Ecto neural progenitor cell (in vitro differentiated cells): ENCODE measurements around the gene PDYN.

Experiments used
- DNase-seq: peaks from one replicate; pipeline ENCODE4 v3.0.0-alpha.2; 2018; ENCODE audit warnings: low spot score

PDYN gene

DNA sequence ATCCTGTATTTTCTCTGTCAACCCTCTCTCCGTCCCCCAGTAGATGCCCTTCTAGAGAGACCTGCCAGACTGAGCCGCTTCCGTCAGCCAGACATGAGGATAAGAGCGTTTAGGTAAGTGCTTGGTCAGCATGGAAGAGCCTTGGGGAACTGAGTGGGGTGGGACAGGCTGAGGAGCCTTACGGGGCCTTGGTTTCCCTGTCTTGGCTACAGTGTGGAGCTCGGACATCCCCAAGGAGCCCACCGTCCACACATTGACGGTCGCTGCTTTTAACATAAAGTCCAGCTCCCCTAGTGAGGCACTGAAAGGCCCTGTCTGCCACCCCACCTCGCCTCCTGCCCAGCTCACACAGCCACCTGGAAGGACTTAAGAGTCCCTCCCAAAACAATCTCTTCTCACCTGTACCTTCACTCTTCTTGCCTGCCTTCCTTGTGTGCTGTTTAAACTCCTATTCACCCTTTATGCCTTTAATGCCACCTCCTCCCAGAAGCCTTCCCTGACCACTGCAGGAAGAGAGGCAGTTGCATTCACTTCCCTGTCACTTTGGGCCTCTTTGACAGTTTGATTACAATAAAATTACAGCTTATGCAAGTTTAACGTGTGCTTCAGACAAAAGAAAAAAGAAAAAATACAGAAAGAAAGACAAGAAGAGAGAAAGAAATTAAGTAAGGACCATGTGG lies 42.3 kb downstream of the PDYN start:
- no peak for DNase-seq

DNA sequence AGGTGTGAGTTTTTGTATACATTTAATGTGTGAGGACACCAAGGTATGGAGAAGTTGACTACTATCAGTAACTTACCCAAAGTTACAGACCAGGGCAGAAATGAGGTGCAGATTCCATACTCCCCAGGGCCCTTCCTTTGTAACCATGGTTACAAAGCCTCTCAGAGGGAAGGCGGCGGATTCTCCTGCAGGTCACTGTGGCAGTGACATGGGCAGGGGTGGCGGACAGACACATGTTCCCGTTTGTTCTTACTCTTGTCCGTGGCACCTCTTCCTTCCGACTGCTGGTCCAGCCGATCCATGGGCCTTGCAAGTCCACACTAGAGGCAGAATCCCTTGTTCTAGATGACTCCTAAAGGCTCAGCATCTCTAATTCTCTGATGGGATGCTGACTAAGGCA lies 43.0 kb downstream of the PDYN start:
- peak; percentile 63 for DNase-seq

DNA sequence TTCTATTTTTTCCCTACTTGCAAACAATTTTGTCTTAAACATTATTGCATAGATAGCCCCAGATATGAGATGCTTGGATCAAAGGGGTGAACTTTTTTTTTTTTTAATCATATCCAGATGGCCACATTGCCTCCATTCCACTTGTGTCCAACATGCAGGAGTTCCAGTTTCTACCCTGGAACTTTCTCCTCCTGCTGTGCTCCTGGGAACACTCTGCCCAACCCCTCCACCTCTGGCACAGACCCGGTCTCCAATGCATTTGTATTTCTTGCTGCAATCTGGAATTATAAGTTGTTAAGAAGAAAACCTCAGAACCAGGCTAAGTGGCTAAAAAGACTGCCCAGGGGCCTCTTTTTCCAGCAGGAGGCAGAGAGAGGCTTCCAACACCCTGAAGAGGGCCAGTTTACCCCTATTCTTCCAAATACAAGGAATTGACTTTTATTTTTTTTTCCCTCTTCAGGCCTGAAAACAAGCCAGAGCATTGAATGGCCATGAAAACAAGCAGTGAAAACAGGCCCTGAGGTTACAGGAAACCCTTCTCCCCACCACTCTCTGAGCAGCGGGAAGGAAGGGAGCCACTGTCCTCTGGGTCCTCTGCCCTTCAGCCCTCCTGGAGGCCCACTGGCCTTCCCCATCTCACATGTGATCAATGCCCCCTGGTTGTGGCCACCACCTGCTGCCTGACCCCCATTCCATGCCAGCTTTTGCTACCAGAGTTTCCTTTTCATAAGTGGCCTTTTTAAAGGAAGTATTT lies 44.3 kb downstream of the PDYN start:
- DNase-seq = no peak

DNA sequence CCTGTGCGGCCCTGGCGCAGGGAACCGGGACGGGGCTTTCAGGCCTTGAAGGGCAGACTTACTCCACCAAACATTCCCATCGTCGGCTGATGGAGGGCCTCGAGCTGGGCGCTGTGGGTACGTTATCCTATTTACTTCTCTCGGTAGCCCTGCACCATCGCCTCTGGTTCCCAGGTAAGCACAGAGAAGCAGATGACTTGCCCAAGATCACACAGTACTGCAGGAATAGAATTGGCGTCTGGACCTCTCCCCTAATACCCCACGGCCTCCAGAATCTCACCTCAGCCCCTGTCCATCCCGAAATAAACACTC lies 46.4 kb downstream of the PDYN start:
- no peak for DNase-seq

DNA sequence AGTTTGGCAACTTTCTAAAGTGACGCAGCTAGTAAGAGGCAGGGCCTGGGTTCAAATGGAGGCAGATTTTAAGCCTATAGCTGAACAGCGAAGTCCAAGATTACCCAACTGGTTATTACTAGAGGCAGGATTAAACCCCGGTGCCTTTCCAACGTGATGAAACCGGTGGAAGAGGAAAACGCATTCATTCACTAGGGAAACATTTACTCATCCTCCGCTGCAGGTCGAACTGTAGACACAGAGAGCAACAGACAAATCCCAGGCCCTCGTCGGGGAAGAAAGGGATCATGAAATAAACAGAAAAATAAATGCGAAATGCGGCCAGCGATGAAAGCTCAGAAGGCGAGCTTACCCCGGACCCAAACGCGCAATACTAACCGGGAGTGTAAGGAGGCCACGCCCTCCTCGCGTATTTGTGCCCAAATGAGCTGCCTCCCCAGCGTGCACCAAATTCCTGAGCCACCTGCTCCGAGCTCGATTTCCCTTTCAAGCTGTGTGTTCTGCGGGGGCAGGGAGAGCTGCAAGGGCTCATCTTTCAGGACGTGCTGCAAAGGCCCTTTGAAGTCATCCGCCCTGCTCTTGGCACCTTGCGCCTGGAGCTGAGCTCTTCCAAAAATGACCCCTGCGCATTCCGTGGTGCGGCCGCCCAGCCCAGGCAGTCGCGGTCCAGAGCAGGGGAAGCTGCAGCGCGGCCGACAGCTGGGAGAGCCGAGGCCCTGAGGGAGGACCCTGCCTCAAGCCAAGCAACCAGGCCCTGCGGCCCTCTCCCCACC lies 46.9 kb downstream of the PDYN start:
- DNase-seq = peak; percentile 85

DNA sequence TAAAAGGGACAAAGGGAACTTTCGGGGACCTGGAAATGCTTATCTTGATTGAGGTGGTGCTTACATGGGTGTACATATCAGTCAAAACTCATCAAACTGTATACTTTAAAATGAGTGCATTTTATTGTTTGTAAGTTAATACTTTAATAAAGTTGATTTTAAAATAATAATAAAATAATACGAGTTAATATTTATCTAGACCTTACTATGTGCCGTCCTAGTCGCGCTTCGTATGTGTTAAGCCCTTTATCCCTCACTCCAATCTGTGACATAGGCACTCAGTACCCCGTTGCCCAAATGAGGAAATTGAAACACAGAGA lies 47.5 kb downstream of the PDYN start:
- no peak for DNase-seq

DNA sequence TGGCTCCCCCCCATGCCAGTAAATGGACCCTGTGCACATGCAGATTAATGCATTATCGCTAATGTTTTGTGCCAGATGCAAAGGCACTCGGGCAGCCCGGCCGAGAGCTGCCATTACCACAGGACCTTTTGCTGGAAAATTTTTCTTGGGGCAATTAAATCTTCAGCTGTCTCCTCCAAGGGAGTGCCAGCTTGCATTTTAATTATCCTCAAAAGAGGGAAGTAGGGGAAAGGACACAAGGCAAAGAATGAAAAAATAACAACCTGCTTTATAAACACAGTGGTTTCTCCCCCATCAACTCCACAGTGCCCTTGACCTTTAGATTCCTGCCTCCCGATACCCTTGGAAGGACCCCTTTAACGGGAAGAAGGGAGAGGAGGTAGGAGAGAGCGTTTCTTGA lies 48.2 kb downstream of the PDYN start:
- DNase-seq = no peak

DNA sequence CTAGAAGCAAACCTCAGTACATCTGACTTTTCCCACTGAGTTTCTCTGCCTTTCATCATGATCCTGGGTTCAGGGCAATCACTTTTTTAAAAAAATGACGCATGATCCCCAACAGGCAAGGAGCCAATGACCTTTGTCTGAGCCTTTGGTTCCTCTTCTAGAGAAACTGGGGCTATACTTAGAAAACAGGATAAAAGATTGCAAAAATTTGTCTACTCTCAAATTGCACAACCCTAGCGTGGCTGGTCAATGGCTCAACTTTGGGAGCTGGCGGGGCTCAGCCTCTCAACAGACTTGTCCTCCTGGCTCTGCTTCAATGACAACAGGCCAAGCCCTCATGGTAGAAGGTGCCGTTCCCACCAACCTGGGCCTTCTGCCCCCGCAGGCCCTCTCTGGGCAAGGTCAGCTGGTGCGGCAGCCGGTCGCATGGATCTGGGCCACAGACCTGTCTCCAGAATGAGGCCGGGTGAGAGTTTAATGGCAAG lies 48.7 kb downstream of the PDYN start:
- no peak for DNase-seq

DNA sequence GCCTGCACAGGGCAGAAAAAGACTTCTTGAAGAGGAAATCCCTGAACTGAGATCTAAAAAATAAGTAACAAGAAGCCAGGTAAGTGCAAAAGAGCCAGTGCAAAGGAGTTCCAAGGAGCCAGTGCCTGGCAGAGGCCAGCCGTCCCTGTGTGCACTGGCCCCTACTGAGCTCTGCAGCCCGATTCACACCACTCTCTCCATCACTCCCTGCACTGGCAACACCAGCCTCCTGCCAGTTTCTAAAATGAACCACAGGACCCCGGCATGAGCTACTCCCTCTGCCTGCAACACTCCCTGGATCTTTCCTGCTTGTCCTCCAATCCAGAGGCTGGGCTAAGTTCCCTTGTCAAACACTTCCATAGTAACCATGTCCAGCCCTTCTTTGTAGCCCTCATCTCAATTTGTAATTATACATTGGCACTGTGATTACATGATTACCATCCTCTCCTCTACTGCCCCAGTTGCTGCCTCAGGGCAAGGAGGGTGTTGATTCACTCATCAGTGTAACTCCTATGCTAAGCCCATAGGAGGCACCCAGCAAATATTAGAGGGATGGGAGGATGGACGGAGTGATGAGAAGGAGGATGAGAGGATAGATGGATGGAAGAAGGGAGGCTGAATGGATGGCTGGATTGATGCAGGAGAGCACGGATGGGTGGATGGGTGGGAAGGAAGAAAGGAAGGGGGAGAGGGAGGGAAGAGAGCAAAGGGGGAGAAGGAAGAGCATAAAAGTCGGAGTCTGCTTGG lies 49.3 kb downstream of the PDYN start:
- DNase-seq = no peak

DNA sequence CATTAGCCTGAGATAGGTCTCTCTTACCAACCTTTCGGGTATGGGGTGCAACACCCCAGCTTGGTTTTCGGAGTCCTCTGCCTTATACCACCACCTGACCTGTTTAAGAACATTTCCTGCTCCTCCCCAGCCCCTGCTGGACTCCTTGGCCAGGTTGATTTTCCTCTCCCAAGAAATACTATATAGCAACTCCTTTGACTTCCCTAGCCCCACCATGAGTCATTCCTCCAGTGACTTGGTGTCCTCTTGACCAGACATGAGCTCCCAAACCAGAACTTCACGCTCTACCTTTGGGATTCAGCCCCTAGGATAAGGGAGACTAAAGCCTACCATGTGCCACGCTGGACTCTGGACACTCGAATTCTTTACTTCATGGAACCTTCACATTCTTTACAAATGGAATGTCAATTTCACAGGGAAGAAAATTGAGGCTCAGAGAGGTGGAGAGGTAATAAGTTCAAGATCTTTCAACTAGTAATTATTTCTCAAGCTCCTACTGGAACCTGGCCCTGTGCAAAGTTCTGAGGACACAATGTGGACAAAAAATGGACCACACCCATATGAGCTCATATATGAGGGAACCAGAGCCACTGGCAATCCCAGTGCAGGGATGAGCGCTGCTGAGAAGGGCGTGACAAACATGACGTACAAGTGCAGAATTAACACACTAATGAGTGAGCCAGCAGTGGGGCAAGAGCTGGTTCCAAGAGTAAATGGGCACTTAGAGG lies 50.4 kb downstream of the PDYN start:
- DNase-seq = no peak

DNA sequence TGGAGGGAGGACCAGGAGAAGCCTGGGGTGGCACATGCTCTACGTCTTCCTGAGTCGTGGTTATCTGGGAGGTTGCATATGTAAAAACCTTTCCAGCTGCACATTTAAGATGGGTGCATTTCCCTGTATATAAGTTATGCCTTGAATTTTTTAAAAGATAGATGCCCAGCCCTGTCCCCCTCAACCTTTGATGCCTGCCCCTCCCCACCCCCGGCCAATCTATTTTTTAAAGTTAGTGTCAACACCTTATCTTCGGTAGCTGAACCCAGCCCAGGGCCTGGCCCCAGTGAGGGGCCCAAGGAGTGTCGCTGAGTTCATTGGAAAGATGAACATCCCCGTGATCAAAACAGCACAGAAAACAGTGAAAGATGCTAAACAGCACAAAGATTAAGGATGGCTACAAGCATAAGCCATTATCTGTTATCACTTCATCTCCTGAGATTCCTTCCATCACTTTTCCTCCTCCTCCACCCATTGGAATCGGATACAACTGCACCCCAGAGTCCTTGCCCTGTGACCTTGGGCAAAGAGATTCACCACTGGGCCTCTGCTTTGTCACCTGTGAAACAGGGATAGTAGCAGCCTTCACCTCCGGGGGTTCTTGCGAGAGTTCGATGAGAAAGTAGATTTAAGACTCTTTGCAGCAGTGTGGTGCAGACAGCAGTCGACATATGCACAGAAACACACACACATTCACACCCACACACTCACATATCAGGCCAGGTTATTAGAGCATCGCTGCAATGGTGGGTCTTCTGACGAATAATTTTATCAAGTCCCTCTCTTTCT lies 51.2 kb downstream of the PDYN start:
- DNase-seq = no peak

DNA sequence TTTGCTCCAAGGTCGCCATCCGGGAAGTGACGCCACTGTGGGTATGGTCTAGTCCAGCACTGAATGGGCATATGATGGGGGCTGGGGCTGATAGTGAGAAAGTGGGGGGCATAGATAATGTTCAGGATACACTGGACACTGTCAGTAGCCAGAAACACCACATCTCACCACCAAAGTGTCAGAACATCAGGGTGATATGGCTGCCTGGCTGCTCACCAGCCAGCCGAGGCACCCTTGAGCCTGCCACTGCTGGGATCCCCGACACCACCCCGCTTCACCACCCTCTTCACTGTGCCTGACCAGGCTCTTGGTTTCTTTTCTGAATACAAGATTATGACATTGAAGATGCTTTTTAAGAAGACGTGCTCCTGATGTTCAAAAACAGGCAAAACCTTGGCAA lies 51.8 kb downstream of the PDYN start:
- no peak for DNase-seq

DNA sequence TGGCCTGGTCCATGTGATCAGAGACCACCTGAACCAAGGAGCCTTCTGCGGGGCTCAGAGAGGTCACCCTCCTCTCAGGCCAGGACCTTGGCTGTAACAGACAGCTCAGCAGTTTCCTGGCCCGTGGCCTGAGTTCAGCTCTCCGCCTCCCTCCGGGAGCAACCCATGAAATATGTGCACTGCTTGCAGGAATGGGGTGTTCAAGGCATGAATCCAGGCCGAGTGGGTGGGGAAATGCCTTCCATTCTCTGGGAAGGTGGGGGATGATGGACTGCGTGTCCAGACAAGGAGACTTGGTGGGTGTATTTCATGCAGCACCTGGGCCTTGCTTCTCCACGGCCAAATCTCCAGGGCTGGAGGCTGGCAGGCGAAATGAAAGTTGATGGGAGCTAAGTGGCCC lies 52.6 kb downstream of the PDYN start:
- no peak for DNase-seq

DNA sequence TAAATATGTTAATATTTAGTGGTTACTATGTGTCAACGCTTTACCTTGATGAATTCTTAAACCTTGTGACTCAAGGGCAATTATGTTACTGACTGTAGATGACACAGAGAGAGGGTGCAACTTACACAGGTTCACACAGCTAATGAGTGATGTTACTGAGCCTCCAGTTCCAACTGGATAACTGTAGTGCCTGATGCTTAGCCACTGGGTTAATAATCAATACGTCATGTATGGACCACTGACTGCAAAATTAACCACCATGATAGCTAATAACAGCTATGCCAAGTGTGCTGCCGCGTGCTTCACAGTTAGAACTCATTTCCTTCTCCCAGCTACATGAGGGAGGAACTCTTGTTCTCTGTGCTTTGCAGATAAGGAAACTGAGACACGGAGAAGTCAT lies 53.3 kb downstream of the PDYN start:
- DNase-seq = no peak

DNA sequence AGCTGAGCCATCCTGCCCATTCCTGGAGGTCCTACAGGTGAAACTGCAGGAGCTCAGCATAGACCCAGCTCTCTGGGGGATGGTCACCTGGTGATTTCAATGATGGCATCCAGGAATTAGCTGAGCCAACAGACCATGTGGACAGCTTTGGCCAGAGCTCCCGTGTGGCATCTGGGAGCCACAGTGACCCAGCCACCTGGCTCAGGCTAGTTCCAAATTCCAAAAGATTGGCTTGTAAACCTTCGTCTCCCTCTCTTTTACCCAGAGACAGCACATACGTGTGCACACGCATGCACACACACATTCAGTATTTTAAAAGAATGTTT lies 54.6 kb downstream of the PDYN start:
- DNase-seq = no peak

DNA sequence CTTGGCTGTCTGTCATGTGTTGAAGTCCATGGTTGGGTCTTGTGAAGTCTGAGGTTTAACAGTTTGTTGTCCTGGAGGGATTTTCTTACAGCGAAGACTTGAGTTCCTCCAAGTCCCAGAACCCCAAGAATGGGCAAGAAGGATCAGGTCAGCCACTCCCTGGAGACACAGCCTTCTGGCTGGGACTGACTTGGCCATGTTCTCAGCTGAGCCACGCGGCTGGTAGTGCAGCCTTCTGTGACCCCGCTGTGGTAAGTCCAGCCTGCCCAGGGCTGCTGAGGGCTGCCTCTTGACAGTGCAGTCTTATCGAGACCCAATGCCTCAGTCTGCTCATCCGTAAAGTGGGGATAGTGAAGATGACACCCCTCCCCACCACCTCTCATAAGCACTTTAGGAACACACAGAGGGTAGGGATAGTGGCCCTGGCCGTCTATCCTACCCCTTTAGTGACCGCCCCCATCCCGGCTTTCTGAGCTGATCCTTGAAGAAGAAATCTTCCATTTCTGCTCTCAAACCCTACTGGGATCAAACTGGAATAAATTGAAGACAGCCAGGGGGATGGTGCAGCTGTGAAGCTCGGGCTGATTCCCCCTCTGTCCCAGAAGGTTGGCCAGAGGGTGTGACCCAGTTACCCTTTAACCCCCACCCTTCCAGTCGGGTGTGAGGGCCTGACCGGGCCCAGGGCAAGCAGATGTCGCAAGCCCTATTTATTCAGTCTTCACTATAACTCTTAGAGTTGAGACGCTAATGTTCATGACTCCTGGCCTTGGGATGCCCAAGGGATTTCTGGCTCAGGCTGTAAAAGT lies 55.2 kb downstream of the PDYN start:
- DNase-seq = no peak

DNA sequence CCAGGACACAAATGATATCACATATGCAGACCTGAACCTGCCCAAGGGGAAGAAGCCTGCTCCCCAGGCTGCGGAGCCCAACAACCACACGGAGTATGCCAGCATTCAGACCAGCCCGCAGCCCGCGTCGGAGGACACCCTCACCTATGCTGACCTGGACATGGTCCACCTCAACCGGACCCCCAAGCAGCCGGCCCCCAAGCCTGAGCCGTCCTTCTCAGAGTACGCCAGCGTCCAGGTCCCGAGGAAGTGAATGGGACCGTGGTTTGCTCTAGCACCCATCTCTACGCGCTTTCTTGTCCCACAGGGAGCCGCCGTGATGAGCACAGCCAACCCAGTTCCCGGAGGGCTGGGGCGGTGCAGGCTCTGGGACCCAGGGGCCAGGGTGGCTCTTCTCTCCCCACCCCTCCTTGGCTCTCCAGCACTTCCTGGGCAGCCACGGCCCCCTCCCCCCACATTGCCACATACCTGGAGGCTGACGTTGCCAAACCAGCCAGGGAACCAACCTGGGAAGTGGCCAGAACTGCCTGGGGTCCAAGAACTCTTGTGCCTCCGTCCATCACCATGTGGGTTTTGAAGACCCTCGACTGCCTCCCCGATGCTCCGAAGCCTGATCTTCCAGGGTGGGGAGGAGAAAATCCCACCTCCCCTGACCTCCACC lies 56.4 kb downstream of the PDYN start:
- DNase-seq = no peak

DNA sequence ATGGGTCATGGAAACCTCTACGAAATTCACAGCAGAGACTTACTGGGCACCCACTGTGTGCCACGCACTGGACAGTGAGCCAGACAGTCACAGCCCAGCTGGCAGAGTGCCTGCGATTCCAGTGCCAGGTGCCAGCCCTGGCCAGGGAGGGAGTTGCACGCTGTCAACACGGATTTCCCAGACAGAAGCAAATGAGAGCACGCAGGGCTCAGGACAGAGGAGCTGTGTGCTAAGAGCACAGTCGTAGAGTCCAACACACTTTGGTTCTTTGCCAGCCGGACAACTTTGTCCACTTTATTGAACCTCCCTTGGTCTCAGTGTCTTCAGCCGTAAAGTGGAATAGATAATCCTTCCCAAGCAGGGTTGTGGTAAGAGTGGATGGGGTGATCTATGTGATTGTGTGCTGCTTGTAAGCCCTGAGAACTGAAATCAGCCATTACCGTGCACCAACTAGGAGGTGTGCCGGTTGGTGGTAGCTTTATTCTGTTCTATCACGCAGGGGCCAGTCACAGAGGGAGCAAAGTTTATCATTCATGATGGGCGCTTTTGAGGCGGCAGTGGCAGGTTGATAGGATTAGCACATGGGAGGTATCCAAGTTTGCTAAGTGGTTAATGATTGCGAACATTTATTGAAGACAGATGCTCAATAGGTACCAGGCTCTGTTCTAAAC lies 58.0 kb downstream of the PDYN start:
- no peak for DNase-seq
